Hepatocyte (in vitro differentiated cells): ENCODE measurements around the gene VGLL1. TPM values are rescaled to one million over a fixed set of nuclear protein-coding genes. Genes with fewer than 3 reads are reported as not detected.

Experiments
- DNase-seq: peaks from one replicate; pipeline ENCODE4 v3.0.0-alpha.2; 2016; ENCODE audit warnings: low spot score
- H2AFZ ChIP-seq: fragments of 200-600 bp; sonication (generic); 2 replicates; pipeline ENCODE4 v1.6.0; 2016; ENCODE audit warnings: antibody characterized with exemption, mild to moderate bottlenecking
- H3K27ac ChIP-seq: fragments of 200-600 bp; sonication (generic); 2 replicates; pipeline ENCODE4 v1.5.1; 2016; ENCODE audit warnings: mild to moderate bottlenecking
- H3K27me3 ChIP-seq: fragments of 200-600 bp; sonication (generic); 2 replicates; pipeline ENCODE4 v1.6.1; 2016
- H3K36me3 ChIP-seq: fragments of 200-600 bp; sonication (generic); replicated peaks from 2 replicates; pipeline ENCODE4 v1.5.1; 2016; ENCODE audit warnings: low read depth; ENCODE audit not compliant: insufficient read depth
- H3K4me1 ChIP-seq: fragments of 200-600 bp; sonication (generic); 2 replicates; pipeline ENCODE4 v1.5.1; 2016; ENCODE audit warnings: mild to moderate bottlenecking, moderate library complexity; ENCODE audit not compliant: insufficient read depth
- H3K4me2 ChIP-seq: fragments of 200-600 bp; sonication (generic); 2 replicates; pipeline ENCODE4 v1.6.0; 2016
- H3K4me3 ChIP-seq: fragments of 200-600 bp; sonication (generic); 2 replicates; pipeline ENCODE4 v1.5.1; 2016; ENCODE audit warnings: mild to moderate bottlenecking
- H3K79me2 ChIP-seq: fragments of 200-600 bp; sonication (generic); 2 replicates; pipeline ENCODE4 v1.6.0; 2017; ENCODE audit warnings: mild to moderate bottlenecking
- H3K9me2 ChIP-seq: fragments of 200-600 bp; sonication (generic); replicated peaks from 2 replicates; pipeline ENCODE4 v1.6.0; 2017; ENCODE audit warnings: mild to moderate bottlenecking; ENCODE audit not compliant: insufficient read depth
- H3K9me3 ChIP-seq: fragments of 200-600 bp; sonication (generic); 2 replicates; pipeline ENCODE4 v1.5.1; 2016; ENCODE audit warnings: low read depth, mild to moderate bottlenecking
- H4K20me1 ChIP-seq: fragments of 200-600 bp; sonication (generic); 2 replicates; pipeline ENCODE4 v1.6.0; 2016; ENCODE audit warnings: mild to moderate bottlenecking; ENCODE audit not compliant: insufficient read depth, poor library complexity, severe bottlenecking
- CTCF ChIP-seq: fragments of 200-600 bp; sonication (generic); IDR thresholded peaks from 2 replicates; pipeline ENCODE4 v1.5.1; 2016; ENCODE audit warnings: antibody characterized with exemption, mild to moderate bottlenecking; ENCODE audit not compliant: poor library complexity
- EZH2 ChIP-seq: fragments of 200-600 bp; sonication (generic); IDR thresholded peaks from 2 replicates; pipeline ENCODE4 v1.6.1; 2016; ENCODE audit warnings: antibody characterized with exemption, mild to moderate bottlenecking, borderline replicate concordance
- EZH2phosphoT487 ChIP-seq: fragments of 200-600 bp; sonication (generic); IDR thresholded peaks from one replicate; pipeline ENCODE4 v1.6.1; 2018; ENCODE audit warnings: antibody characterized with exemption, mild to moderate bottlenecking, low read depth, moderate library complexity; ENCODE audit not compliant: unreplicated experiment, severe bottlenecking
- WGBS: methylation state at CpG from one replicate; pipeline ENCODE4 v1.1.6; 2016; ENCODE audit warnings: low lambda C conversion rate; ENCODE audit errors: missing lambda C conversion rate; 5-methylcytosine and 5-hydroxymethylcytosine counted together
- polyA plus RNA-seq: library from polyadenylated mRNA; unstranded; fragments of >200 nt; fragmentation: Nextera tagmentation; extraction: Ambion mirVana; gene quantifications from 2 replicates; pipeline ENCODE4 v1.2.1, GENCODE V29; 2016
- total RNA-seq: library from RNA; depleted of rRNA; stranded (reverse); fragments of >200 nt; gene quantifications from 2 replicates; pipeline ENCODE4 v1.2.3, GENCODE V29; 2014

VGLL1 gene
- total and polyA plus RNA-seq, 2 experiments from 2014 or later, result 4.8 to 9.3 TPM

- no peaks in the 10 kb centered on the region for H3K9me3 ChIP-seq
- no peak overlapping the region for H3K4me3 ChIP-seq
- peak; percentile 59 for DNase-seq
- no peaks in the 10 kb centered on the region for H3K27me3 ChIP-seq
- no peak for TF ChIP-seq EZH2phosphoT487
- TF ChIP-seq EZH2, result no peak
- TF ChIP-seq CTCF, result no peak
- no peak overlapping the region for H3K4me2 ChIP-seq
- H3K9me2 ChIP-seq, result no peaks in the 10 kb centered on the region
- WGBS, result 61% methylated on average over 2 of the region's 2 CpGs
- no peaks in the 10 kb centered on the region for H3K36me3 ChIP-seq
- no peaks in the 10 kb centered on the region for H4K20me1 ChIP-seq
- H3K79me2 ChIP-seq, result no peaks in the 10 kb centered on the region
- H3K27ac ChIP-seq, result no peak overlapping the region
- H3K4me1 ChIP-seq, result no peaks in the 10 kb centered on the region
- H2AFZ ChIP-seq, result no peak overlapping the region
Measured at GRCh38 chrX:136525738-136526606, 6.0 kb upstream of the VGLL1 start.

DNA sequence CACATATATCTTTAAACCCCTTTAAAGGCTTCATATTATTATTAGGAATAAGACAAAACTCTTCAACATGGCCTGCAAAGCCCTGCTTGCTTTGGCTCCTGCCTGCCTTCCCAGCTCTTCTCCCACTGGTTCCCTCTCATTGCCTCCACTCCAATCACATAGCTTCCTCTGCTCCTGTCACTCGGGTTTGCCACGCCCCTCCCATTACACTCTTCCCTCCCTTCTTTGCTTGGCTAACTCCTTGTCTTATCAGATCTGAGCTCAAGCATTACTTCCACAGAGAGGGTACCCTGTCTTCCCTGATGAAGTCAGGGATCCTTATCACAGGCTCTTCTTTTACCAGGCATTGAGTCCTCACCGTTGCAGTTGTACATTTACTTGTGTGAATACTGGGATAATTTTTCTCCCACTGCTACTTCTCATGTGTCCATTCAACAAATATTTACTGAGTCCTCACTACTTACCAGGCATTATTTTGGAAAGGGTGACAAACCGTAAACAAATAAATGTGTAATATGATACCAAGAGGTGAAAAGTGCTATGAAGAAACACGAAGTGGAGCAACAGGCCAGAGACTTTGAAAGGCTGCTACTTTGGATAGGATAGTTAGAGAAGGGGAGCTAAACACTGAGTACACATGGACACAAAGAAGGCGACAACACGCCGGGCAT is 3.2 kb upstream of the VGLL1 start:
- no peaks in the 10 kb centered on the region for H3K4me1 ChIP-seq
- 74% methylated on average over 8 of the region's 8 CpGs for WGBS
- H3K36me3 ChIP-seq, result no peaks in the 10 kb centered on the region
- TF ChIP-seq EZH2phosphoT487 (no peak), CTCF (no peak), EZH2 (no peak)
- H3K27ac ChIP-seq, result no peak overlapping the region
- H2AFZ ChIP-seq, result no peak overlapping the region
- no peak overlapping the region for H3K4me2 ChIP-seq
- H3K27me3 ChIP-seq, result no peaks in the 10 kb centered on the region
- H4K20me1 ChIP-seq, result no peaks in the 10 kb centered on the region
- H3K9me3 ChIP-seq, result no peaks in the 10 kb centered on the region
- no peak overlapping the region for H3K4me3 ChIP-seq
- DNase-seq, result peak; percentile 7
- H3K9me2 ChIP-seq, result no peaks in the 10 kb centered on the region
- no peaks in the 10 kb centered on the region for H3K79me2 ChIP-seq

DNA sequence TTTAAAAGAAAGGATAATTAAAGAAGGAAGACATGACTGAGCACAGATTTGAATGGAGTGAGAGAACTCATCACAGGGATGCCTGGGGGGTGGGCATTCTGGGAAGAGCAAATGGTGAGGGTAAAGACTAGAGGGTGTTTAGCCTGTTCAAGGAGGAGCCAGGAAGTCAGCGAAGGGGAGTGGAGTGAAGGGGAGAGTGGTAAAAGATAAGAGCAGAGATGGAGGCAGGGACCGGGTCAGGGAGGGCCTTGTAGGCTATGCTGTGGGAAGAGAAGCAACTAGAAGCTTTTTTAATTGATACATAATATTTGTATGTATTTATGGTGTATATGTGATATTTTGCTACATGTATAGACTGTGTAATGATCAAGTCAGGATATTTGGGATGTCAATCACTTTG is 2.2 kb upstream of the VGLL1 start:
- no peaks in the 10 kb centered on the region for H3K36me3 ChIP-seq
- no peak overlapping the region for H3K27ac ChIP-seq
- no peak overlapping the region for H2AFZ ChIP-seq
- WGBS, result 74% methylated on average over 2 of the region's 2 CpGs
- no peaks in the 10 kb centered on the region for H3K79me2 ChIP-seq
- no peak overlapping the region for H3K4me2 ChIP-seq
- H3K27me3 ChIP-seq, result no peaks in the 10 kb centered on the region
- no peak for TF ChIP-seq CTCF
- no peak for TF ChIP-seq EZH2phosphoT487
- H3K4me1 ChIP-seq, result no peaks in the 10 kb centered on the region
- H4K20me1 ChIP-seq, result no peaks in the 10 kb centered on the region
- H3K9me3 ChIP-seq, result no peaks in the 10 kb centered on the region
- no peak for DNase-seq
- no peak overlapping the region for H3K4me3 ChIP-seq
- H3K9me2 ChIP-seq, result no peaks in the 10 kb centered on the region
